ENCODE results near the gene FGR.
A peak's percentile ranks its signal among the peaks of the same experiment; 100 is the strongest.
"Not testable (repeated sequence)": the region's sequence is repeated elsewhere in the genome, so short reads cannot be mapped to it uniquely, and the experiment has no call there.

The FGR gene

DNA sequence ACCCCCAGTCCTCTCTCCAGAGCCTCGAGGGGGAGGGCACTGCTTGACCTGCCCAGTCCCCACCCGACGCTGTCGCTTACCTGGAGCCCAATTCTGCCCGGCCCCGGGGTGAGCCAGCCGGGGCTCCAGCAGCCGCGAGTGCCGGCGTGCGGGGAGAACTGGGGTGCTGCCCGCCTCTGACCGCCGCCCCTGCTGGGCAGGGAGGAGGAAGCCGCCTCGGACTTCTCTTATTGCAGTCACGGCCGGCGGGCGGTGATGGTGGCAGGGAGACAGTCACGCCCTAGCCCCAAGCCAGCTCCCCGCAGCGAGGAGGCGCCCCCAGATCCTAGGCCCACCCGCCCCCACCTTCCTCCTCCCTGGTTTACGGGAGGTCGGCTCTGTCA lies at the start of gene FGR:
Gene FGR, minus strand, starts transcription at position 201 of the 383 bp plus-strand sequence. CDS start 11,269 bp downstream, outside the sequence.
- DNase-seq (ENCODE audit: low read depth), result no peak

DNA sequence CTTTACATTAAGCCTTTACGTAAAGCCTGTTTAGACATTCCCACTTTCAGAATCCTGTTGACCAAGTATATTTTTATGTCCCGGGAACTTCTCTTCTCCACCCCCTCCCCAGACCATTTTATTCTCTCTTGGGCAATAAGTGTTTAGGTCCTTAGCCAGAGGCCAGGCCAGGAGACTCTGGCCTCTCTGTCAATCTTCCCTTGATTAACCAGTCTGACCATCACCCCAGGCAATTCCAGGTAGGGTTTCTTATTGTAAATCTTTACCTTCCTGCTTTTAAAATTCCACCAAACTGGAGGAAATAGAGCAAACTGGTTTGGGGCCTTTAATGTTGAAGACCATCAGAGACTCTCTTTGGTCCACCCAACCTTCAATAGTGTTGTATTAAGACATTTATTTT lies 49.2 kb upstream of the FGR start:
- DNase-seq (ENCODE audit: low read depth), result no peak

DNA sequence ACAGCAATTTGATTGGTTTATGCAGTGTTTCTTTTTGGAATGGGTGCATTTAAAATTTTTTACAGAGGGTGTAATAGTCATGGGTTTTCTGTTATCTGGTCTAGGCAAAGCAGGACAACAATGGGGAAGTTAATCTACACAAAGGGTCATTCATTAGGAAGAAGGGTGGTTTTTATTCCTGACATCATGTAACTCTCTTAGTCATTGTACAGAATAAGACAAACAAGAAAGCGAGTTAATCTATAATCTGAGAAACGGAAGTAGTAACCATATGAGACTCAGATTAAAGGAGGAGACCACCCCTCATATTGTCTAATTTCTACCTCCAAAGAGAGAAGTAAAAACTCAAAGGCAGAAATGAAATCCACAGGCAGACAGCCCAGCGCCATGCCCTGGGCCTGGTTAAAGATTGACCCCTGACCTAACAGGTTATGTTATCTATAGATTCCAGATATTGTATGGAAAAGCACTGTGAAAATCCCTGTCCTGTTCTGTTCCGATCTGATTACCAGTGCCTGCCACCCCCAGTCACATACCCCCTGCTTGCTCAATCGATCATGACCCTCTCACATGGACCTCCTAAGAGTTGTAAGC lies 47.5 kb upstream of the FGR start:
- no peak for DNase-seq (ENCODE audit: low read depth)

DNA sequence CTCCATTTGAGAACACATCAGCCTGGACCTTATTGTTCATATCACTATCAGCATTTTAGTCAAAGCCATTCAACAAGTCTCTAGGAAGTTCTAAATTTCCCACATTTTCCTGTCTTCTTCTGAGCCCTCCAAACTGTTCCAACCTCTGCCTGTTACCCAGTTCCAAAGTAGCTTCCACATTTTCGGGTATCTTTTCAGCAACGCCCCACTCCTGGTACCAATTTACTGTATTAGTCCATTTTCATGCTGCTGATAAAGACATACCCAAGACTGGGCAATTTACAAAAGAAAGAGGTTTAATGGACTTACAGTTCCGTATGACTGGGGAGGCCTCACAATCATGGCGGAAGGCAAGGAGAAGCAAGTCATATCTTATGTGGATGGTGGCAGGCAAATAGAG lies 46.6 kb upstream of the FGR start:
- not testable (repeated sequence) for DNase-seq (ENCODE audit: low read depth)

DNA sequence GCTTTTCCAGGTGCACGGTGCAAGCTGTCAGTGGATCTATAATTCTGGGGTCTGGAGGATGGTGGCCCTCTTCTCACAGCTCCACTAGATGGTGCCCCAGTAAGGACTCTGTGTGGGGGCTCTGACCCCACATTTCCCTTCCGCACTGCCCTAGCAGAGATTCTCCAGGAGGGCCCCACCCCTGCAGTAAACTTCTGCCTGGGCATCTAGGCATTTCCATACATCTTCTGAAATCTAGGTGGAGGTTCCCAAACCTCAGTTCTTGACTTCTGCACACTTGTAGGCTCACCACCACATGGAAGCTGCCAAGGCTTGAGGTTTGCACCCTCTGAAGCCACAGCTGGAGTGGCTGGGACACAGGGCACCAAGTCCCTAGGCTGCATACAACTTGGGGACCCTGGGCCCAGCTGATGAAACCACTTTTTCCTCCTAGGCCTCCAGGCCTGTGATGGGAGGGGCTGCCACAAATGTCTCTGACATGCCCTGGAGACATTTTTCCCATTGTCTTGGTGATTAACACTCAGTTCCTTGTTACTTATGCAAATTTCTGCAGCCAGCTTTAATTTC lies 45.3 kb upstream of the FGR start:
- not testable (repeated sequence) for DNase-seq (ENCODE audit: low read depth)

DNA sequence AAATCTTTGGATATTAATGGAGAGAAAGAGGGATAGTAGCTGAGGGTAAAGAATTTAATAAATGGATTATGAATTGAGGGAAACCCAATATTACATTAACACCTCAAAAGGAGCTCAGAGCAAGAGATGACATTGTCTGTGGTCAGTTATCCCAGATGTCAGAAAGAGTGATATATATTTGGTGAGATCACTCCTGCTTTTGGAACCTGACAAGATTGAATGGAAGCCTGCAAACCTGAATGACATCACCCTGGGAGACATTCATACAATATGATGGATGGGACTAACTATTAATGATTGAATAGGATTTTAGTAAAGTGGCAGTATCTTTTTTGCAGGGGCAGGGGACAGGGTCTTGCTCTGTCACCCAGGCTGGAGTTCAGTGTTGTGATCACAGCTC lies 43.8 kb upstream of the FGR start:
- no peak for DNase-seq (ENCODE audit: low read depth)

DNA sequence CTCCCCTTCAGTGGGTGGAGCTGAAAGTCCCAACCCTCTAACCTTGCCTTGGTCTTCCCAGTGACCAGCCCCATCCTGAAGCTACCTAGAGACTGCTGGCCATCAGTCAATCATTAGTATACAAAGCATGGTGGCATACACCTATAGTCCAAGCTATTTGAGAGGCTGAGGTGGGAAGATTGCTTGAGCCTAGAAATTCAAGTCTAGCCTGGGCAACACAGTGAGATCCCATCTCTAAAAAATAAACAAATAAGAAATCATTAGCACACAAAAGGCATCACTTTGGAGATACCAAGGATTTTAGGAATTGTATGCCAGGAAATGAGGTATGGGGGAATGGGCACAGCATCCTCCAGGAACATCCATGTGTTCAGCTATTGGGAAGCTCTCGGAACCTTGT lies 41.4 kb upstream of the FGR start:
- no peak for DNase-seq (ENCODE audit: low read depth)

DNA sequence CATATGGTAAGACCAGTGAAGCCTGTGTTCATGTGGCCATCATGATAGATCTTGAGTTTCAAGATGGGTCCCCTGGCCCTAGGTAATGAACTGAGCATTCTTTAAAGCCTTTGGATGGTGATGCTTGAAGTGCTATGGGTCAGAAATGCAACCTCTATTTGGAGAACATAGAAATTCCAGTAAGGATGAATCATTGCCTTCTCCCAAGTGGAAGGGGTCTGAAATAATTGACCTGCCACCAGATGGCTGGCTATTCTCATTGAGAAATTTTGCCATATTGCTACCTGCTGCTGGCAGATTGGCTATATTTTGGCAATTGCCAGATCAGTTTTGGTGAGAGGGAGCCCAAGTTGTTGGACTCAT lies 37.7 kb upstream of the FGR start:
- no peak for DNase-seq (ENCODE audit: low read depth)

DNA sequence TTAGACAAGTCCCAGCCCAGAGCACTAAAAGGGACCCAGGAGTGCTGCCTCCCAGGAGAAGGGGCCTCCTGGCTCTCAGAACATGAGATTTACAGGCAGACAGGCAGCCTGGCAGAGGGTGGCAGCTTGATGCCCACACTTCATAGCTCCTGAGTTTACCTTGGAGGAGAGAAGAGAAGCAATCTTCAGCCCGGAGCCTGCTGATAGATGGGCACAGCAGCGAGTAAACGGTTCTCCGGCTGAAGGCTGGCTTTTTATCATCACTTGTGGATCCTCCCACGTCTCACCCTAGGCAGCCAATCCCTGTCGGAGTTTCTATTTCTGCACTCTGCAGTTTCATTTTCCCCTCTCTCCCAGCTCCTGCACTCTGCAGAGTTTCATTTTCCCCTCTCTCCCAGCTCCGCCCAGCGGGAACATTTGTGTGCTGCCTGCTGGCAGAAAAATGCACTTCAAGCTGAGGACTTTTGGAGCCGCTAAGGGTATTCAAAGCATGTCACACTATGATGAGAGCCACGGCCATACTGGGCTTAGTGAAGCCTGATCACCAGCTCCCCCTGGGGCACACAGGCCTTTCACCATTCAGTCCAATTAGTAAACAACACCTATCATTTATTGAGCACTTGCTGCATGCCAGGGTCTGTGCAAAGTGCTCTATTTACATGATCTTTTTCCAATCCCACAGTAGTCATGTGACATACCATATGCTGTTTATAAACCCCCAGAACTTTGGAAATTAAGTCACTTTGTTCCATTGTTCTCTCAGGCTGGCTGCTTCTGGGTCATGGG lies 37.2 kb upstream of the FGR start, which contains the start of gene IFI6:
Gene IFI6, minus strand, starts transcription at position 229 of the 786 bp plus-strand sequence. CDS start 2,878 bp downstream, outside the sequence.
- DNase-seq (ENCODE audit: low read depth), result peak; percentile 59

DNA sequence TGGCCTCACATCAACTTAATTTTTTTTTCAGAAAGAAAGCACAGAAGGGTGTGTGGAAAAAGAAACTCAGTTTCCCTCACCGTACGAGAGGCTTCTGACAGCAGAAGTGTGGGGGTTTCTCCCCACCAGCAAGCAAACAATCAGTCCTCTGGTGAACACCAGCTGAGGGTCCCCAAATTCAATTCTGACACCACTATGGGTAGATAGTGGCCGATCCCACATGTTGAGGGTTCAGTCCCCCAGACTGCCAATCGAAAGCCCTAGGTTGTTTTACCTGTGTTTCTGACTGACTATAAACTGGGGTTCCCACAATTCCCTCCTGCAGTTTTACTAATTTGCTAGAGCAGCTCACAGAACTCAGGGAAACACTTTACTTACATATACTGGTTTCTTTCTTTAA lies 34.9 kb upstream of the FGR start:
- DNase-seq (ENCODE audit: low read depth), result no peak

DNA sequence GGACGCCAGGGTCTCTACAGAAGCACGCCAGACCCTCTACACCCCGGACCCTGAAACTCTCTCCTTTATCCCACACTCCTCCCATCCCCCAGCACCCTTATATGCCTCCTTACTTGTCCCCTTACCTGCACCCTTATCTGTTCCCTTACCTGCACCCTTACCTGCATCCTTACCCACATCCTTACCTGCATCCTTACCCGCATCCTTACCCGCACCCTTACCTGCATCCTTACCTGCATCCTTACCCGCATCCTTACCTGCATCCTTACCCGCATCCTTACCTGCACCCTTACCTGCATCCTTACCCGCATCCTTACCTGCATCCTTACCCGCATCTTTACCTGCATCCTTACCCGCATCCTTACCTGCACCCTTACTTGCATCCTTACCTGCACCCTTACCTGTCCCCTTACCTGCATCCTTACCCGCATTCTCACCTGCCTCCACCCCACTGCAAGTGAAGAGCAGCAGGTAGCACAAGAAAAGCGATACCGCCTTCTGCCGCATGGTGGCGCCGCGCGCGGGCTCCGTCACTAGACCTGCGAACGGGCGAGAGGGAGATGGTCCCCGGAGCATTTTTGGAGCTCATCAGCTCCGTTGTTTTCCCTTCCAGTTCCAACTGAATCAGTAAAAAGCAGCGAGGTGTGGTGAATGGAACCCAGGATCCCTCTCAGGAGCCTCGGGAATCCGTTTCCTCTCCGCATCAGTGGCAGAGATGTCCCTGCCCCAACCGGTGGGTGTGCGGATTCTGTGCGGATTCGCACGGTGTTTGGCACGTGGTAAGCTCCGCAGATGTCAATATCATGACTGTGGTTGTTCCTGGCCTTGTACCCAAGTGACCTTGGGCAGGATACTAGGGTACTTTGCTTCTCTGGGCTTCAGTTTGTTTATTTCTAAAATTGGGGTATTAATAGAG lies 34.1 kb upstream of the FGR start:
- peak; percentile 84 for DNase-seq (ENCODE audit: low read depth)

DNA sequence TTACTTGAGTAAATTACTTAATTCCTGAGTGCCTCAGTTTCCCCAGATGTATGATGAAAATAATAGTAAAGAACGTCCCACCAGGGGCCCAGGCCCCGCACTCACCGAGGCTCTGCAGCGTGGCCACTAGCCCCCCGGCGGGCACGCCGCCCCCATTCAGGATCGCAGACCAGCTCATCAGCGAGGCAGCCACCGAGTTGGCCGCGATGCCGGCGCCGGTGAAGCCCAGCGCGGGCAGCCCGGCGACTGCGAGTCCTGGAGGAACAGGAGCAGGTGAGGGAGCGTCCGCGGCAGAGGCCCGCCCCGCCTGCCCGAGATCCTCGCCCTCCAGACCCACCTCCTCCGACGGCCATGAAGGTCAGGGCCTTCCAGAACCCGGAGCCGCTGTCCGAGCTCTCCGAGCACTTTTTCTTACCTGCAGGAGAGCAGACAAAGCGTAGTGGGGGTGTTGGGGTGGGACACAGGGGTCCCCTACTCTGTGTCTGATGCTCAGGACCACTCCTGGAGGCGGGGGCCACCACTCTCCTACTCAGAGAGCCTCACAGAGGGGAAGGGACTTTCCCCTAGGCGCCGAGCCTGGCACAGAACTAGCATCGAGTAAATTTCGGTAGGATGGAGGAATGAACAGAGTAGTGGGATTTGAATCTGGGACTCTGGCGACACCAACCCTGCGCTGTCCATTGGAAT lies 33.3 kb upstream of the FGR start:
- no peak for DNase-seq (ENCODE audit: low read depth)

DNA sequence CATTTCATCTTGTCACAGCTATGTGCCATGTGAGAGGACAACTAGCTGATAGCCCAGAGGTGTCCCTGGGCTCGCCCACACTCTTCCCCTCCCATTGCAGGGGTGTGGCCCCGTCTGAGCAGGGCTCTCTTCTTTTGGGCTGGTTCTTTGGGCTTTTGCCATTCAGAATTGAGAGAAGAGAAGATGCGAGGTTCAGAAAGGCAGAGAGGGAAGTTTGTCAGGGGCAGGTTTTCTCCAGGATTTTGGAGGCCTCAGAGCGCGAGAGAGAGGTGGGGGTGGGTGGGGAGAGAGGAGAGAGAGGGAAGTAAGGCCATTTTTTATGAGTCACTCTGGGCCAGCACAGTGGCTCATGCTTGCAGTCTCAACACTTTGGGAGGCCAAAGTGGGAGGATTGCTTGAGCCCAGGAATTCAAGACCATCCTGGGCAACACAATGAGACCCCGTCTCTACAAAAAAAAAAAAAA lies 31.8 kb upstream of the FGR start:
- no peak for DNase-seq (ENCODE audit: low read depth)

DNA sequence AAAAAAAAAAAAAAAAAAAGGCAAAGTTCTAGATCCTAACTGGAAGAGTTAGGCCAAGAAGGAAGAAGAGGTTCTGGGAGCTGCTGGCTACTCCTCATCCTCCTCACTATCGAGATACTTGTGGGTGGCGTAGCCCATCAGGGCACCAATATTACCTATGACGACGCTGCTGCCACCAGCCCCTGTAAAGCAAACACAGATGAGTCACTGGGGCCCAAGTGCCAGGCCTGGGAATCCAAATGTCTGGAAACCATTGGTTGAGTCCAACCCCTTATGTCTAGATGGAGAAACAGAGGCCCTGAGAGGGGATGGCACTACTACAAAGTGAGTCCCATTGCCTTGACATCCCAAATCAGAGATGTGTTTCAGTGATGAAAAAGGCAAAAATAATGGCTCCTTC lies 31.3 kb upstream of the FGR start:
- no peak for DNase-seq (ENCODE audit: low read depth)

DNA sequence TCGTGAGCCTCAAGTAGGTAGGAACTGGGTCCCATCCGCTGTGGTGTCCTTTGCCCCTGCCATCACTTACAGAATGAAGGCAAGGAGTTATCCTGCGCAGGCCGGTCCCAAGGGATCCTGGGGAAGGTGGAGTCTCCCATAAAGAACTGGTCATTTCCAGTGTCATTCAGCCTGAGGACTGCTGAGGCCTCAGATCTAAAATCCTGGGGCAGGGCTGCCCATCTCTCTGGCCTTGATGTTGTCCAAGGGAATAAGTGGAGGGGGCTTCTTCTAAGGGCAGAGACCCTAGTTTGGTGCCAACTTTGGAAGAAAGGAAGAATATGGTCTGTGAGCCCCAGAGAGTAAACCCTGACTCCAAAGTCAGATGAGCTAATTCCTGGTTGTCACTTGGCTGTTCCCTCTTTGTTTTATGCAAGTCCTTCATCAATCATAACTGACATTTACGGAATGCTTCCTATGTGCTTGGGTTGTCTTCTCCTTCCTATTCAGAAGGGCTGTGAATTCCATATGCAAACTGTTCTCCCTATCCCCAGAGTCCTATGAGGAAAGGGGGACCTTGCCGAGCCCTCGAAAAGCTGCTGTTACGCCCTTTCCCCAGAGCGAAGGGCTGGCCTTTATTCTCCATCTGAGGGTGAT lies 30.1 kb upstream of the FGR start:
- no peak for DNase-seq (ENCODE audit: low read depth)

DNA sequence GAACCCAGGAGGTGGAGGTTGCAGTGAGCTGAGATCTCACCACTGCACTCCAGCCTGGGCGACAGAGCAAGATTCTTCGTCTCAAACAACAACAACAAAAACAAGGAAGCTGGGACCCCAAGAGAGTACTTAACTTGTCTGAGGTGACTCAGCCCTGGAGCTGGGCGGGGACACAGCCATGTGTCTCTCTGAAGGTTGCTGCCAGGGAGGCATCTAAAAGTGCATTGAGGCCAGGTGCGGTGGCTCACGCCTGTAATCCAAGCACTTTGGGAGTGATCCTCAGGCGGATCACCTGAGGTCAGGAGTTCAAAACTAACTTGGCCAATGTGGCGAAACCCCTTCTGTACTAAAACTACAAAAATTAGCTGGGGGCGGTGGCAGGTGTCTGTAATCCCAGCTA lies 29.3 kb upstream of the FGR start:
- DNase-seq (ENCODE audit: low read depth), result no peak

DNA sequence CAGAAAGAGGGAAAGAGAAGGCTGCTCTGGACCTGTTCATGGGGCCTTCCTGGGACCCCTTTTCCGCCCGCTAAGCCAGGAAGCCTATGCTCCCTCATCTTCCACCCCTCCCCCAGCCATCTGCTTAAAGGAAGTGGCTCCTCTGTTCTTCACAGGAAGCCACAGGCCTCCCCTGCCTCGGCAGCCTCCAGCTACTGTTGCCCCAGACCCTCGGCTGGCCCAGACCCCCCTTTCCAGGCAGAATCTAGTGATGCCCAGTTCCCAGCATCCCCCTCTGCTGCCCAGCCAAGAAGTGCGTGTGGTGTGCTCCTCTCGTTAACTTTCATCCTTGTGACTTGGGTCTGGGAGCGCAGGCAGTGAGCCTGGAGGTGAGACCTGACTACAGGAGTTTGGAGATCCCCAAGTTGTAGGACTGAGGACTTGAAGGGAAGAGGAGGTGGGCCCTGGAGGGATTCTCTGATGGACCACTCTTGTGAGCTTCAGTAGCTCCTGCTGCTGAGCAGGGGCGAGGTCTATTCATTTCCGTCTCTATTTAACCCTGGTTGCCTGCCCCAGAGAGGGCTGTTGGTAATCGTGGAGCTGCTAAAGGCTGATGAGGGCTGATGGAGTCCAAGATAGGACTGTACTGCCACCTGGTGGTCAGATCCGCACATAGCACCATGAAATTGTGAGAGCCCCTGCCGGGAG lies 27.9 kb upstream of the FGR start:
- DNase-seq (ENCODE audit: low read depth), result peak; percentile 85

DNA sequence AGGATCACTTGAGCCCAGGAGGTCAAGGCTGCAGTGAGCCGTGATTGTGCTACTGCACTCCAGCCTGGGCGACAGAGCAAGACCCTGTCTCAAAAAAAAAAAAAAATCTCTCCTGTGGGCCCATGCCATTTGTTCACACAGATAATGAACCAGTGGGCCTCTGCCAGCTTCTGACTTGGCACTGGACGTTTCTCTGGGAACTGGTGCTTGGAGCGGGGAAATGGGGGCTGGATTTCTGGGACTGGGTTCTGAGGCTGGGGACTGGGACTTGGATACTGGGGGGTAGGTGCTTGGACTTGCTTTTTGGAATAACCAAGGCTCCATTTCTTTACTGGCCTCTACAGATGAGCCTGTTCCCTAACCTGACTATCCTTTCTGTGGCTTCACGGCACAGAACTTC lies 27.3 kb upstream of the FGR start:
- DNase-seq (ENCODE audit: low read depth), result no peak

DNA sequence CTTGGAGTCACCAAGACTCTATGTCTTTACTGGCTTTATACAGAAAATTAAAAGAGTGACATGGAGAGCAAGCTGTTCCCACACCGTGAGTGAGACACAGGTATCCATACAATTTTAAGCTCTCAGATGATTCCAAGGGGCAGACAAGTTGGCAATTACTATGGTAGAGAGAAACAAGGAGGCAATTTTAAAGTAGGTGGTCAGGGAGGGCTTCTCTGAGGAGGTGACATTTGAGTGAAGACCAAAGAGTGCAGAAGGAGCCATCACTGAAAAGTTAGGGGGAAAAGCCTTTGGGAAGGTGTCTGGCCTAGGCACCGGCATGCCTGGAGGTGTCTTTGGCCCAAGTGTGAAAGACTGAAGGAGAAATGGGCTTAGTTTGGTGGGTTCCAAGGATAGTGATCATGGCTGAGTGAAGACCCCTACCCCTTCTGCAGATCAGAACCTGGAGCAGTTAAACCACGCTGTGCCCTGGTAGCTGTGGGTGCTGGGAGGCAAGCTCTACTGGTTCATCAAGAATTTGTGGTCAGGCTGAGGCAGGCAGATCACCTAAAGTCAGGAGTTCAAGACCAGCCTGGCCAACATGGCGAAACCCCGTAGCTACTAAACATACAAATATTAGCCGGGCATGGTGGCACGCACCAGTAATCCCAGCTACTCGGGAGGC lies 26.6 kb upstream of the FGR start:
- no peak for DNase-seq (ENCODE audit: low read depth)

DNA sequence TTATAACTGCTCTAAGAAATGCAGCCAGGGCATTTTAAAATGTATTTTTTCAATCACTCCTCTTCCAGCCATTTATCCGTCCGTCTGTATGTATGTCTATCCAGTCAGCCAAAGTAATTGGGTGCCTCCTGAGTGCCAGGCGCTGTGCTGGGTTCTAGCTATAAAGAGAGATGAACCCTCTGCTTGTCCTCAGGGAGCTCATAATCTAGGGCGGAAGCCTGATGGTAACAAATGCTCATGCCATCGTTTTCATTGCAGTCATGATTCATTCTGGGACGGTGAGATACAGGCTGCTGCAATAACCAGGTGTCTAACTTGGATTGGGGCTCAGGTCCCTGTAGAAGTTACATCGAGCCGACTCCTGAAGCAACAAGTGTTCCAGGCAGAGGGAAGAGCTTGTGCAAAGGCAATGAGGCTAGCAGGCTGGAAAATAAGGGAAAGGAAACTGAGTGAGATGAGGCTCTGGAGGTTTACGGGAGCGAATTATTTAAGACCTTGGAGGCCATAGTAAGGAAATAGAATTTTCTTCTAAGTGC lies 25.4 kb upstream of the FGR start:
- DNase-seq (ENCODE audit: low read depth), result no peak
